Progenitor cell of endocrine pancreas (in vitro differentiated cells): ENCODE results near the gene ZNF761. TPM values are rescaled to one million over a fixed set of nuclear protein-coding genes. Genes with fewer than 3 reads are reported as not detected.

Source experiments
- DNase-seq: peaks from one replicate; pipeline ENCODE4 v3.0.0; 2021; ENCODE audit warnings: low spot score; ENCODE audit not compliant: unreplicated experiment
- H3K27ac Mint-ChIP-seq: 2 replicates; pipeline ENCODE4 v1.8.0; 2021; ENCODE audit warnings: mild to moderate bottlenecking, moderate library complexity, mixed read lengths
- H3K27me3 Mint-ChIP-seq: 2 replicates; pipeline ENCODE4 v1.8.0; 2021; ENCODE audit warnings: mixed read lengths
- H3K36me3 Mint-ChIP-seq: 2 replicates; pipeline ENCODE4 v1.8.0; 2022; ENCODE audit warnings: mixed read lengths; ENCODE audit not compliant: insufficient read depth
- H3K4me1 Mint-ChIP-seq: 2 replicates; pipeline ENCODE4 v1.8.0; 2021; ENCODE audit warnings: low read depth, mixed read lengths
- H3K4me3 Mint-ChIP-seq: 2 replicates; pipeline ENCODE4 v1.8.0; 2021; ENCODE audit warnings: low read depth, mild to moderate bottlenecking, moderate library complexity, mixed read lengths
- H3K9me3 Mint-ChIP-seq: 2 replicates; pipeline ENCODE4 v1.8.0; 2021; ENCODE audit warnings: low read depth, mixed read lengths
- total RNA-seq: library from RNA; stranded (reverse); gene quantifications from 2 replicates; pipeline ENCODE4 v1.2.1, GENCODE V29; 2021
- TF ChIP-seq, protein P1 (sequence below): fragments of 200-600 bp; sonication (generic); IDR thresholded peaks from one replicate; pipeline ENCODE4 v1.5.0; 2021; ENCODE audit warnings: antibody characterized with exemption, mild to moderate bottlenecking; ENCODE audit not compliant: unreplicated experiment

Gene ZNF761
- total RNA-seq, 1 donor from 2014 or later = 65.9 TPM

DNA sequence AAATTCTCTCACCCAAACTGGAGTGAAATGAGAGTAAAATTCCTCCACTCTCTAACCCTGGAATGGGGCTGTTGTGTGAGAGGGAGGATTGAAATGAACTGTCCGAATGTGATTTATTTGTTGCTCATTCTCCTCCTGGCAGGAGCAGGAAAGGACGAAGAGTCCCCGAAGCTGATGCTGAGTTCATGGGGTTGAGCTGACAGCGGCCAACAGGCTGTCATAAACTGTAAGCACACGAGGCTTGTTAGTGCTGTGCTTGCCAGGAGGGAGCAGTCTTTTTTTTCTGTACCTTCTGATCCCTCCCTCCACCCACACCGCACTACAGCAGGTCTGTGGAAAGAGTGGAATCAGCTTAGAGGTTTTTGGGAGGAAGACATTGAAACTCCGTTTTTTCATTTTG is 73.1 kb downstream of the ZNF761 start:
- no peak for DNase-seq
- H3K4me3 Mint-ChIP-seq = peak overlapping the region; percentile 65
- no peak overlapping the region for H3K27ac Mint-ChIP-seq
- H3K4me1 Mint-ChIP-seq = peaks cover 27% of the 10 kb centered on the region
- no peaks in the 10 kb centered on the region for H3K9me3 Mint-ChIP-seq
- no peaks in the 10 kb centered on the region for H3K36me3 Mint-ChIP-seq
- H3K27me3 Mint-ChIP-seq = no peaks in the 10 kb centered on the region
- TF ChIP-seq, protein P1, sequence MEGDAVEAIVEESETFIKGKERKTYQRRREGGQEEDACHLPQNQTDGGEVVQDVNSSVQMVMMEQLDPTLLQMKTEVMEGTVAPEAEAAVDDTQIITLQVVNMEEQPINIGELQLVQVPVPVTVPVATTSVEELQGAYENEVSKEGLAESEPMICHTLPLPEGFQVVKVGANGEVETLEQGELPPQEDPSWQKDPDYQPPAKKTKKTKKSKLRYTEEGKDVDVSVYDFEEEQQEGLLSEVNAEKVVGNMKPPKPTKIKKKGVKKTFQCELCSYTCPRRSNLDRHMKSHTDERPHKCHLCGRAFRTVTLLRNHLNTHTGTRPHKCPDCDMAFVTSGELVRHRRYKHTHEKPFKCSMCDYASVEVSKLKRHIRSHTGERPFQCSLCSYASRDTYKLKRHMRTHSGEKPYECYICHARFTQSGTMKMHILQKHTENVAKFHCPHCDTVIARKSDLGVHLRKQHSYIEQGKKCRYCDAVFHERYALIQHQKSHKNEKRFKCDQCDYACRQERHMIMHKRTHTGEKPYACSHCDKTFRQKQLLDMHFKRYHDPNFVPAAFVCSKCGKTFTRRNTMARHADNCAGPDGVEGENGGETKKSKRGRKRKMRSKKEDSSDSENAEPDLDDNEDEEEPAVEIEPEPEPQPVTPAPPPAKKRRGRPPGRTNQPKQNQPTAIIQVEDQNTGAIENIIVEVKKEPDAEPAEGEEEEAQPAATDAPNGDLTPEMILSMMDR = no peak

DNA sequence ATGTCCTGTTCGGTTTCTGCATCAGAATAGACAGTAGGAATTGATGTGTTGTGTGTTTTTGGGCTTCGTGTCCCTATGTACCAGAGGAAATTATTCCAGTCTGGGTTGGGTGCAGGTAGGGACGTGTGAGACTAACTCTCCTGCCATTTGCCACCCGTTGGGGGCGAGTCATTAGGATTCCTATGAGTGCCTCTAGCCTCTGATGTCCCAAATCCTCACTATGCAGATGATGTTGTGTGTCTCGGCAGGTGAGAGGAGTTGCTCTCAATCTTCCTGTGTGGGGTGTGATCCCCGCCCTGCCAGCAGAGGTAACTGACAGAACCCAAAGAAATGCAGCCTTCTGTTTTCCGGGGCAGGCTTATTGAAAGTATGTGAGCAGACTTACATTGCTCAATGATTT is 74.9 kb downstream of the ZNF761 start:
- Mint-ChIP-seq H3K36me3 (no peaks in the 10 kb centered on the region), H3K4me1 (peaks cover 27% of the 10 kb centered on the region), H3K9me3 (no peaks in the 10 kb centered on the region), H3K27me3 (no peaks in the 10 kb centered on the region), H3K4me3 (no peak overlapping the region), H3K27ac (no peak overlapping the region)
- DNase-seq = no peak
- TF ChIP-seq, protein P1 = no peak

Other genes starting within 250 kb of the ZNF761 start
- gene ZNF665, start 238.6 kb upstream of the ZNF761 start, total RNA-seq = 8.5 and 9.4 TPM in 2 replicates
- gene ZNF677, start 177.1 kb upstream of the ZNF761 start, total RNA-seq = 51.9 and 57.5 TPM in 2 replicates
- gene VN1R2, start 173.7 kb upstream of the ZNF761 start, total RNA-seq = not detected in 2 replicates
- not detected in 2 replicates for gene VN1R4, start 164.3 kb upstream of the ZNF761 start, total RNA-seq
- gene ZNF845, start 98.2 kb upstream of the ZNF761 start, total RNA-seq = 10.3 and 10.4 TPM in 2 replicates
- gene ZNF525, start 66.3 kb upstream of the ZNF761 start, total RNA-seq = 24.4 and 27.2 TPM in 2 replicates
- 29.8 and 32.9 TPM in 2 replicates for gene ZNF765, start 36.8 kb upstream of the ZNF761 start, total RNA-seq
- 16.0 and 16.6 TPM in 2 replicates for gene ZNF813, start 35.7 kb downstream of the ZNF761 start, total RNA-seq
- 29.0 and 29.9 TPM in 2 replicates for gene ZNF331, start 106.2 kb downstream of the ZNF761 start, total RNA-seq
- gene DPRX, start 200.0 kb downstream of the ZNF761 start, total RNA-seq = not detected in 2 replicates